Epidermal melanocyte (primary cell): ENCODE measurements around the gene NUDT16.

Source experiments
- DNase-seq: peaks from one replicate; pipeline ENCODE4 v3.0.0; 2011; ENCODE audit warnings: low spot score; ENCODE audit not compliant: insufficient read length

NUDT16 gene

GRCh38 chr3:131386429-131387165 is 5.0 kb downstream of the NUDT16 start:
- DNase-seq = no peak

GRCh38 chr3:131387796-131388489 is 6.4 kb downstream of the NUDT16 start:
- DNase-seq = no peak

GRCh38 chr3:131388490-131388799 is 6.9 kb downstream of the NUDT16 start:
- no peak for DNase-seq

GRCh38 chr3:131390331-131390730 is 8.8 kb downstream of the NUDT16 start:
- no peak for DNase-seq

GRCh38 chr3:131393051-131393450 is 11.5 kb downstream of the NUDT16 start:
- DNase-seq = no peak

GRCh38 chr3:131393868-131394267 is 12.3 kb downstream of the NUDT16 start:
- DNase-seq = no peak

GRCh38 chr3:131394400-131394799 is 12.8 kb downstream of the NUDT16 start:
- no peak for DNase-seq

GRCh38 chr3:131396170-131396569 is 14.6 kb downstream of the NUDT16 start:
- DNase-seq = no peak

GRCh38 chr3:131397889-131398288 is 16.3 kb downstream of the NUDT16 start:
- no peak for DNase-seq

GRCh38 chr3:131401978-131402377 is 20.4 kb downstream of the NUDT16 start:
- DNase-seq = no peak

GRCh38 chr3:131402391-131403039 is 20.9 kb downstream of the NUDT16 start:
- DNase-seq = no peak

- no peak for DNase-seq
Observed at GRCh38 chr3:131403216-131403895, 21.8 kb downstream of the NUDT16 start.

- DNase-seq = no peak
Observed at GRCh38 chr3:131405411-131405810, 23.8 kb downstream of the NUDT16 start.

GRCh38 chr3:131406274-131406673 is 24.7 kb downstream of the NUDT16 start:
- no peak for DNase-seq

- DNase-seq = no peak
Observed at GRCh38 chr3:131417751-131418150, 36.2 kb downstream of the NUDT16 start.

- DNase-seq = no peak
Observed at GRCh38 chr3:131421301-131421700, 39.7 kb downstream of the NUDT16 start.

GRCh38 chr3:131421957-131422498 is 40.5 kb downstream of the NUDT16 start:
- no peak for DNase-seq

- no peak for DNase-seq
Observed at GRCh38 chr3:131427226-131427625, 45.7 kb downstream of the NUDT16 start.

- no peak for DNase-seq
Observed at GRCh38 chr3:131431754-131432153, 50.2 kb downstream of the NUDT16 start.

GRCh38 chr3:131432441-131432840 is 50.9 kb downstream of the NUDT16 start:
- no peak for DNase-seq

GRCh38 chr3:131435000-131435399 is 53.4 kb downstream of the NUDT16 start:
- DNase-seq = no peak
